SK-N-SH (cell line): ENCODE measurements around the gene EIF4E2. TPM values are rescaled to one million over a fixed set of nuclear protein-coding genes. Genes with fewer than 3 reads are reported as not detected.

Experiments
- CTCF ChIA-PET: fragments of 300-600, 350-600 bp; formaldehyde crosslinking; extraction: SDS; loops from one replicate; lab custom pipeline; 2021; lab: Yijun Ruan, JAX
- POLR2A ChIA-PET: fragments of 350-600 bp; sonication (Branson Sonifier 250); formaldehyde crosslinking; extraction: SDS; loops from one replicate; lab custom pipeline; 2020; ENCODE audit warnings: antibody characterized with exemption, inconsistent platforms; lab: Yijun Ruan, JAX
- DNase-seq: peaks from one replicate; pipeline ENCODE4 v3.0.0; 2012
- H2AFZ ChIP-seq: fragments of 200-600 bp; sonication (generic); 2 replicates; pipeline ENCODE4 v1.8.1; 2016; ENCODE audit warnings: antibody characterized with exemption, mild to moderate bottlenecking, low read depth
- H3F3A ChIP-seq: fragments of 200-600 bp; sonication (generic); replicated peaks from 2 replicates; pipeline ENCODE3; 2016; ENCODE audit warnings: antibody characterized with exemption, mild to moderate bottlenecking; ENCODE audit not compliant: insufficient read depth
- H3K27ac ChIP-seq, 2 experiments: fragments of 200-500 bp in 1 of 2; fragments of 200-600 bp in 1 of 2; sonication (Bioruptor generic) in 1 of 2; sonication (generic), shearing (Covaris generic) in 1 of 2; 2 replicates each; pipeline versions ENCODE4 v1.5.1 to v1.6.1; 2014 to 2016; ENCODE audit warnings: low read depth in 2 of 2, inconsistent platforms in 1 of 2, low read length in 1 of 2, mild to moderate bottlenecking in 1 of 2, mixed read lengths in 1 of 2
- H3K27me3 ChIP-seq: fragments of 200-600 bp; sonication (generic), shearing (Covaris generic); 2 replicates; pipeline ENCODE4 v1.6.1; 2016; ENCODE audit warnings: mixed run types; ENCODE audit not compliant: insufficient read depth
- H3K36me3 ChIP-seq, 2 experiments: fragments of 200-500 bp in 1 of 2; fragments of 200-600 bp in 1 of 2; sonication (Bioruptor generic) in 1 of 2; sonication (generic) in 1 of 2; replicated peaks in 1 of 2; 2 replicates each; pipeline versions ENCODE3 to v1.5.1; 2014 to 2016; ENCODE audit warnings: low read length in 1 of 2, mild to moderate bottlenecking in 1 of 2; ENCODE audit not compliant: insufficient read depth in 2 of 2, control insufficient read depth in 1 of 2
- H3K4me1 ChIP-seq, 2 experiments: fragments of 200-500 bp in 1 of 2; fragments of 200-600 bp in 1 of 2; sonication (Bioruptor generic) in 1 of 2; sonication (generic), shearing (Covaris generic) in 1 of 2; 2 replicates each; pipeline versions ENCODE4 v1.5.1 to v1.6.1; 2014 to 2016; ENCODE audit warnings: low read depth in 1 of 2, low read length in 1 of 2, mixed run types in 1 of 2; ENCODE audit not compliant: insufficient read depth in 2 of 2, control insufficient read depth in 1 of 2
- H3K4me2 ChIP-seq: fragments of 200-600 bp; sonication (generic), shearing (Covaris generic); 2 replicates; pipeline ENCODE4 v1.6.1; 2017; ENCODE audit warnings: mixed run types
- H3K4me3 ChIP-seq, 2 experiments: fragments of 200-500 bp in 1 of 2; fragments of 200-600 bp in 1 of 2; sonication (Bioruptor generic) in 1 of 2; sonication (generic), shearing (Covaris generic) in 1 of 2; 2 replicates each; pipeline versions ENCODE4 v1.5.1 to v1.8.1; 2014 to 2016; ENCODE audit warnings: low read depth in 2 of 2, inconsistent platforms in 1 of 2, low read length in 1 of 2, mild to moderate bottlenecking in 1 of 2, mixed read lengths in 1 of 2, moderate library complexity in 1 of 2
- H3K79me2 ChIP-seq: fragments of 200-600 bp; sonication (generic); 2 replicates; pipeline ENCODE4 v1.8.1; 2017; ENCODE audit warnings: mild to moderate bottlenecking; ENCODE audit not compliant: insufficient read depth
- H3K9ac ChIP-seq: fragments of 200-600 bp; sonication (generic); 2 replicates; pipeline ENCODE4 v1.6.1; 2017; ENCODE audit warnings: mixed run types
- H3K9me2 ChIP-seq: fragments of 200-600 bp; sonication (generic); 2 replicates; pipeline ENCODE4 v1.6.1; 2017; ENCODE audit warnings: mixed run types
- H3K9me3 ChIP-seq: fragments of 200-600 bp; sonication (generic); 2 replicates; pipeline ENCODE4 v1.6.1; 2017; ENCODE audit warnings: mixed run types, mild to moderate bottlenecking, moderate library complexity
- H4K20me1 ChIP-seq: fragments of 200-600 bp; sonication (generic); 2 replicates; pipeline ENCODE4 v1.6.1; 2017; ENCODE audit warnings: mild to moderate bottlenecking, mixed run types; ENCODE audit not compliant: insufficient read depth
- CHD2 ChIP-seq: fragments of 150-350 bp; IDR thresholded peaks from 2 replicates; pipeline ENCODE4 v1.6.1; 2018; ENCODE audit warnings: low read length; ENCODE audit not compliant: partially characterized antibody
- GABPA ChIP-seq: IDR thresholded peaks from 2 replicates; pipeline ENCODE4 v1.4.0; 2012; ENCODE audit warnings: low read depth, mild to moderate bottlenecking
- JUND ChIP-seq: IDR thresholded peaks from 2 replicates; pipeline ENCODE4 v1.4.0; 2012
- MEF2A ChIP-seq: IDR thresholded peaks from 2 replicates; pipeline ENCODE4 v1.4.0; 2012; ENCODE audit warnings: low read depth, borderline replicate concordance
- NRF1 ChIP-seq: IDR thresholded peaks from 2 replicates; pipeline ENCODE4 v1.6.1; 2012; ENCODE audit warnings: low read depth, mild to moderate bottlenecking, low read length
- RAD21 ChIP-seq: IDR thresholded peaks from 2 replicates; pipeline ENCODE4 v1.6.1; 2012; ENCODE audit warnings: mild to moderate bottlenecking, low read length
- RCOR1 ChIP-seq: fragments of 150-350 bp; IDR thresholded peaks from 2 replicates; pipeline ENCODE4 v1.6.1; 2017; ENCODE audit warnings: antibody characterized with exemption, low read length
- RXRA ChIP-seq: IDR thresholded peaks from 2 replicates; pipeline ENCODE4 v1.4.0; 2012; ENCODE audit warnings: low read depth, mild to moderate bottlenecking, borderline replicate concordance
- SIN3A ChIP-seq: IDR thresholded peaks from 2 replicates; pipeline ENCODE4 v1.6.1; 2012; ENCODE audit warnings: low read depth, mild to moderate bottlenecking, low read length, moderate library complexity, borderline replicate concordance
- SMC3 ChIP-seq: IDR thresholded peaks from 2 replicates; pipeline ENCODE4 v1.6.1; 2012; ENCODE audit warnings: low read depth, low read length, improper control_type of control experiment
- TCF12 ChIP-seq: IDR thresholded peaks from 2 replicates; pipeline ENCODE4 v1.4.0; 2012
- TEAD4 ChIP-seq: IDR thresholded peaks from 2 replicates; pipeline ENCODE4 v1.4.0; 2012; ENCODE audit warnings: mild to moderate bottlenecking, borderline replicate concordance; ENCODE audit not compliant: insufficient read depth
- YY1 ChIP-seq: IDR thresholded peaks from 2 replicates; pipeline ENCODE4 v1.4.0; 2012; ENCODE audit warnings: low read depth, mild to moderate bottlenecking
- WGBS: methylation state at CpG from one replicate; pipeline ENCODE4 v1.1.6; 2017; ENCODE audit warnings: low lambda C conversion rate; 5-methylcytosine and 5-hydroxymethylcytosine counted together
- polyA plus RNA-seq, 3 experiments: library from polyadenylated mRNA; depleted of rRNA; stranded (reverse); fragments of >200 nt; gene quantifications; 2 replicates each; pipeline ENCODE4 v1.2.3, GENCODE V29; 2012
- TF ChIP-seq, protein P1 (sequence below): IDR thresholded peaks from 2 replicates; pipeline ENCODE4 v1.4.0; 2012; ENCODE audit warnings: low read depth, borderline replicate concordance
- TF ChIP-seq, protein P2 (sequence below): IDR thresholded peaks from 2 replicates; pipeline ENCODE4; 2012
- TF ChIP-seq, protein P3 (sequence below): fragments of 200-600 bp; sonication (generic); IDR thresholded peaks from 2 replicates; pipeline ENCODE4 v1.6.1; 2017; ENCODE audit warnings: antibody characterized with exemption, mild to moderate bottlenecking, moderate library complexity
- TF ChIP-seq, protein P4 (sequence below): IDR thresholded peaks from 2 replicates; pipeline ENCODE4 v1.4.0; 2012; ENCODE audit warnings: low read depth
- TF ChIP-seq, protein P5 (sequence below): fragments of 150-350 bp; IDR thresholded peaks from 2 replicates; pipeline ENCODE4 v1.6.1; 2017; ENCODE audit warnings: antibody characterized with exemption, low read length, low read depth, borderline replicate concordance

EIF4E2 gene
- polyA plus RNA-seq, 1 of the 3 experiments (the other 2 are of a cell fraction), result 29.1 TPM

DNA sequence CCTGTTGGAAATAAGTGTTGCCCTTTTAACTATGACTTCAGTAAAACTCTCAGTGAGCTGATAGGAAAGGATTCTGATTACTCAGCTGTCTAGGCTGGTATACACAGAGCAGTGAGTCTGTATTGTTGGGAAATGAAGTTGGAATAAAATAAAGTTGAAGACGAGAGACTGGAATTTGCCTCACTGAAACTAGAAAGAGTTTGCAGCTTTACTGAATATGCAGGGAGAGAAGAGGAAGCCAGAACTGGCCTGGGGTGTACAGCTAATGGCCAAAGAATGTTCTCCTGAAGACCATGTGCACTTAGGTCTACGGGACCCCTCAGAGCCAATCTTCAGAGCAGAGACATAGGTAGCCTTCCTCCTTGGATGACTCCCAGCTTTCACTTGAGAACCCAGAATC lies 26.5 kb downstream of the EIF4E2 start:
- Histone ChIP-seq H3F3A (no peaks in the 10 kb centered on the region), H4K20me1 (no peaks in the 10 kb centered on the region), H2AFZ (no peak overlapping the region), H3K27ac (no peak overlapping the region), H3K79me2 (no peaks in the 10 kb centered on the region), H3K9ac (no peak overlapping the region), H3K4me2 (no peak overlapping the region), H3K9me3 (no peaks in the 10 kb centered on the region), H3K36me3 (peaks cover 20 to 51% of the 10 kb centered on the region in 2 experiments), H3K4me1 (0 out of 4 replicates have a peak, but pooled peaks cover 0 to 4% of the 10 kb centered on the region in 2 experiments), H3K4me3 (no peak overlapping the region), H3K27me3 (no peaks in the 10 kb centered on the region), H3K9me2 (no peaks in the 10 kb centered on the region)
- TF ChIP-seq TEAD4 (no peak), SIN3A (no peak), MEF2A (no peak), NRF1 (no peak), GABPA (no peak), RAD21 (no peak), RXRA (no peak), SMC3 (no peak), CHD2 (no peak), YY1 (no peak), TCF12 (no peak), RCOR1 (no peak), JUND (no peak)
- TF ChIP-seq, protein P1, sequence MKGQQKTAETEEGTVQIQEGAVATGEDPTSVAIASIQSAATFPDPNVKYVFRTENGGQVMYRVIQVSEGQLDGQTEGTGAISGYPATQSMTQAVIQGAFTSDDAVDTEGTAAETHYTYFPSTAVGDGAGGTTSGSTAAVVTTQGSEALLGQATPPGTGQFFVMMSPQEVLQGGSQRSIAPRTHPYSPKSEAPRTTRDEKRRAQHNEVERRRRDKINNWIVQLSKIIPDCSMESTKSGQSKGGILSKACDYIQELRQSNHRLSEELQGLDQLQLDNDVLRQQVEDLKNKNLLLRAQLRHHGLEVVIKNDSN, result no peak
- TF ChIP-seq, protein P2, sequence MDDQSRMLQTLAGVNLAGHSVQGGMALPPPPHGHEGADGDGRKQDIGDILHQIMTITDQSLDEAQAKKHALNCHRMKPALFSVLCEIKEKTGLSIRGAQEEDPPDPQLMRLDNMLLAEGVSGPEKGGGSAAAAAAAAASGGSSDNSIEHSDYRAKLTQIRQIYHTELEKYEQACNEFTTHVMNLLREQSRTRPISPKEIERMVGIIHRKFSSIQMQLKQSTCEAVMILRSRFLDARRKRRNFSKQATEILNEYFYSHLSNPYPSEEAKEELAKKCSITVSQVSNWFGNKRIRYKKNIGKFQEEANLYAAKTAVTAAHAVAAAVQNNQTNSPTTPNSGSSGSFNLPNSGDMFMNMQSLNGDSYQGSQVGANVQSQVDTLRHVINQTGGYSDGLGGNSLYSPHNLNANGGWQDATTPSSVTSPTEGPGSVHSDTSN, result no peak
- TF ChIP-seq, protein P3, sequence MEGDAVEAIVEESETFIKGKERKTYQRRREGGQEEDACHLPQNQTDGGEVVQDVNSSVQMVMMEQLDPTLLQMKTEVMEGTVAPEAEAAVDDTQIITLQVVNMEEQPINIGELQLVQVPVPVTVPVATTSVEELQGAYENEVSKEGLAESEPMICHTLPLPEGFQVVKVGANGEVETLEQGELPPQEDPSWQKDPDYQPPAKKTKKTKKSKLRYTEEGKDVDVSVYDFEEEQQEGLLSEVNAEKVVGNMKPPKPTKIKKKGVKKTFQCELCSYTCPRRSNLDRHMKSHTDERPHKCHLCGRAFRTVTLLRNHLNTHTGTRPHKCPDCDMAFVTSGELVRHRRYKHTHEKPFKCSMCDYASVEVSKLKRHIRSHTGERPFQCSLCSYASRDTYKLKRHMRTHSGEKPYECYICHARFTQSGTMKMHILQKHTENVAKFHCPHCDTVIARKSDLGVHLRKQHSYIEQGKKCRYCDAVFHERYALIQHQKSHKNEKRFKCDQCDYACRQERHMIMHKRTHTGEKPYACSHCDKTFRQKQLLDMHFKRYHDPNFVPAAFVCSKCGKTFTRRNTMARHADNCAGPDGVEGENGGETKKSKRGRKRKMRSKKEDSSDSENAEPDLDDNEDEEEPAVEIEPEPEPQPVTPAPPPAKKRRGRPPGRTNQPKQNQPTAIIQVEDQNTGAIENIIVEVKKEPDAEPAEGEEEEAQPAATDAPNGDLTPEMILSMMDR, result no peak
- TF ChIP-seq, protein P4, sequence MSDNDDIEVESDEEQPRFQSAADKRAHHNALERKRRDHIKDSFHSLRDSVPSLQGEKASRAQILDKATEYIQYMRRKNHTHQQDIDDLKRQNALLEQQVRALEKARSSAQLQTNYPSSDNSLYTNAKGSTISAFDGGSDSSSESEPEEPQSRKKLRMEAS, result no peak
- TF ChIP-seq, protein P5, sequence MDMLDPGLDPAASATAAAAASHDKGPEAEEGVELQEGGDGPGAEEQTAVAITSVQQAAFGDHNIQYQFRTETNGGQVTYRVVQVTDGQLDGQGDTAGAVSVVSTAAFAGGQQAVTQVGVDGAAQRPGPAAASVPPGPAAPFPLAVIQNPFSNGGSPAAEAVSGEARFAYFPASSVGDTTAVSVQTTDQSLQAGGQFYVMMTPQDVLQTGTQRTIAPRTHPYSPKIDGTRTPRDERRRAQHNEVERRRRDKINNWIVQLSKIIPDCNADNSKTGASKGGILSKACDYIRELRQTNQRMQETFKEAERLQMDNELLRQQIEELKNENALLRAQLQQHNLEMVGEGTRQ, result no peak
- no peak for DNase-seq
- CTCF ChIA-PET, result interaction anchor here (0.8 kb wide), 1 partner anchor 54 kb away, joined by 3 read pairs; no protein-coding TSS in a partner anchor
- 88% methylated on average over 2 of the region's 2 CpGs for WGBS
- POLR2A ChIA-PET, result no interaction called here
